Colon (tissue), 2 donors: ENCODE measurements around the gene GFRA1.

Experiments
- FAIRE-seq: peaks from 2 replicates; lab custom pipeline; 2012; peaks lifted over from hg19 to GRCh38; lab: Jason Lieb, UNC
- donor health status: control.
- donor health status: control.

Gene GFRA1

GRCh38 chr10:116026315-116026714 is 246.7 kb downstream of the GFRA1 start:
- no peak for FAIRE-seq

GRCh38 chr10:116024271-116024878 is 248.6 kb downstream of the GFRA1 start:
- no peak for FAIRE-seq

GRCh38 chr10:116017405-116017804 is 255.6 kb downstream of the GFRA1 start:
- FAIRE-seq, result no peak

- no peak for FAIRE-seq
Observed at GRCh38 chr10:116015583-116016333, 257.2 kb downstream of the GFRA1 start.

GRCh38 chr10:116014871-116015582 is 258.0 kb downstream of the GFRA1 start:
- no peak for FAIRE-seq

- FAIRE-seq, result no peak
Observed at GRCh38 chr10:116014326-116014725, 258.7 kb downstream of the GFRA1 start.

GRCh38 chr10:116011929-116012328 is 261.1 kb downstream of the GFRA1 start:
- FAIRE-seq, result no peak

GRCh38 chr10:116007256-116007891 is 265.6 kb downstream of the GFRA1 start:
- no peak for FAIRE-seq
